HepG2 (cell line): ENCODE measurements around the gene C1QTNF9. TPM values are rescaled to one million over a fixed set of nuclear protein-coding genes. Genes with fewer than 3 reads are reported as not detected.
"Not testable (repeated sequence)": the region's sequence is repeated elsewhere in the genome, so short reads cannot be mapped to it uniquely, and the experiment has no call there.

Source experiments
- ATAC-seq: fragments of 200-7000 bp; cut with Tn5 transposase; 3 replicates; pipeline ENCODE4 v1.9.1; 2020; ENCODE audit warnings: mild to moderate bottlenecking, moderate library complexity
- BruUV-seq: library from RNA; stranded (reverse); fragments of 400-500 nt; replicated peaks from 2 replicates; lab custom pipeline; 2021; lab: Mats Ljungman, UMichigan
- CTCF ChIA-PET: fragments of 300-600 bp; formaldehyde crosslinking; extraction: SDS; loops from one replicate; lab custom pipeline; 2021; ENCODE audit warnings: low total read pairs, inconsistent platforms, low intra/inter-chr PET ratio; lab: Yijun Ruan, JAX
- POLR2A ChIA-PET: fragments of 350-600 bp; sonication (Branson Sonifier 250); formaldehyde crosslinking; loops from one replicate; lab custom pipeline; 2020; ENCODE audit warnings: antibody characterized with exemption, inconsistent platforms; lab: Yijun Ruan, JAX
- DNase-seq: peaks from one replicate; pipeline ENCODE4 v3.0.0-alpha.2; 2015; ENCODE audit warnings: low spot score
- FAIRE-seq: peaks from 3 replicates; lab custom pipeline; 2011; peaks lifted over from hg19 to GRCh38; lab: Jason Lieb, UNC
- H2AFZ ChIP-seq: one replicate; pipeline ENCODE4 v1.6.1; 2011; ENCODE audit warnings: low read length, inconsistent platforms
- H3K27ac ChIP-seq: fragments of 300-600 bp; 3 replicates; pipeline ENCODE4 v1.8.0; 2011; ENCODE audit warnings: mixed run types, mild to moderate bottlenecking, mixed read lengths, low read length, inconsistent platforms; ENCODE audit not compliant: insufficient read depth; ENCODE audit errors: extremely low read length
- H3K27me3 ChIP-seq, 2 experiments: fragments of 200-600 bp in 1 of 2; 2 replicates in 1 of 2; 3 replicates in 1 of 2; pipeline versions ENCODE4 v1.6.0 to v1.8.0; 2011; ENCODE audit warnings: low read length in 2 of 2, mild to moderate bottlenecking in 2 of 2, moderate library complexity in 2 of 2, inconsistent platforms in 1 of 2; ENCODE audit not compliant: insufficient read depth in 2 of 2, control insufficient read depth in 1 of 2
- H3K36me3 ChIP-seq, 2 experiments: fragments of 200-600 bp in 1 of 2; replicated peaks in 1 of 2; 2 replicates in 1 of 2; 3 replicates in 1 of 2; pipeline versions ENCODE4 v1.5.1 to v1.8.0; 2011; ENCODE audit warnings: low read length in 2 of 2, inconsistent platforms in 1 of 2; ENCODE audit not compliant: insufficient read depth in 2 of 2, control insufficient read depth in 1 of 2
- H3K4me1 ChIP-seq: 2 replicates; pipeline ENCODE4 v1.5.1; 2012; ENCODE audit warnings: low read length, inconsistent platforms; ENCODE audit not compliant: insufficient read depth
- H3K4me2 ChIP-seq: 2 replicates; pipeline ENCODE4 v1.6.0; 2011; ENCODE audit warnings: low read depth, low read length, inconsistent platforms
- H3K4me3 ChIP-seq, 3 experiments: fragments of 200-600 bp in 1 of 3; sonication (generic), shearing (Covaris generic) in 1 of 3; replicated peaks in 1 of 3; 2 replicates each; pipeline ENCODE4 v1.5.1; 2011 to 2016; ENCODE audit warnings: low read length in 3 of 3, inconsistent platforms in 2 of 3, low read depth in 2 of 3, mild to moderate bottlenecking in 2 of 3, control low read depth in 1 of 3, mixed read lengths in 1 of 3; ENCODE audit not compliant: insufficient read depth in 1 of 3
- H3K79me2 ChIP-seq: one replicate; pipeline ENCODE4 v1.6.1; 2011; ENCODE audit warnings: low read length, inconsistent platforms; ENCODE audit not compliant: insufficient read depth
- H3K9ac ChIP-seq: 2 replicates; pipeline ENCODE4 v1.6.0; 2011; ENCODE audit warnings: mild to moderate bottlenecking, low read depth, low read length, inconsistent platforms; ENCODE audit not compliant: insufficient read depth
- H3K9me3 ChIP-seq: 2 replicates; pipeline ENCODE4 v1.5.1; 2012; ENCODE audit warnings: mild to moderate bottlenecking, low read length
- H4K20me1 ChIP-seq: 2 replicates; pipeline ENCODE4 v1.6.0; 2011; ENCODE audit warnings: inconsistent platforms, mild to moderate bottlenecking, low read length, moderate library complexity; ENCODE audit not compliant: insufficient read depth
- BCL6 ChIP-seq: IDR thresholded peaks from 2 replicates; pipeline ENCODE4 v1.6.1; 2016; ENCODE audit warnings: missing genetic modification reagents, missing compliant biosample characterization
- DDIT3 ChIP-seq: sonication (generic); formaldehyde crosslinking; IDR thresholded peaks from 2 replicates; pipeline ENCODE4 v1.4.0; 2020; ENCODE audit warnings: mild to moderate bottlenecking, missing genetic modification reagents
- MBD4 ChIP-seq: IDR thresholded peaks from 2 replicates; pipeline ENCODE4 v1.6.1; 2012; ENCODE audit warnings: low read length, inconsistent platforms, borderline replicate concordance
- PHF5A ChIP-seq: IDR thresholded peaks from one replicate; pipeline ENCODE4 v1.6.1; 2018; ENCODE audit warnings: low read depth, missing genetic modification reagents; ENCODE audit not compliant: unreplicated experiment
- TRIM22 ChIP-seq: fragments of 450-650 bp; IDR thresholded peaks from 2 replicates; pipeline ENCODE4 v1.6.1; 2017
- ZBTB3 ChIP-seq: sonication (generic); formaldehyde crosslinking; IDR thresholded peaks from 2 replicates; pipeline ENCODE4 v1.4.0; 2020; ENCODE audit warnings: low read depth, mild to moderate bottlenecking, moderate library complexity, missing genetic modification reagents, borderline replicate concordance
- ZBTB43 ChIP-seq: sonication (generic); formaldehyde crosslinking; conservative IDR thresholded peaks from 2 replicates; pipeline ENCODE4 v1.4.0; 2020; ENCODE audit warnings: missing genetic modification reagents
- ZBTB7A ChIP-seq: sonication (generic); formaldehyde crosslinking; IDR thresholded peaks from 2 replicates; pipeline ENCODE4 v1.8.0; 2022; ENCODE audit warnings: mild to moderate bottlenecking, missing genetic modification reagents
- ZNF672 ChIP-seq: sonication (generic); formaldehyde crosslinking; IDR thresholded peaks from 2 replicates; pipeline ENCODE4 v1.8.1; 2022; ENCODE audit warnings: missing genetic modification reagents
- ZSCAN5A ChIP-seq: sonication (generic); formaldehyde crosslinking; IDR thresholded peaks from 2 replicates; pipeline ENCODE4 v1.8.0; 2022; ENCODE audit warnings: mild to moderate bottlenecking, missing genetic modification reagents, borderline replicate concordance
- WGBS: methylation state at CpG from one replicate; pipeline ENCODE4 v1.1.6; 2017; ENCODE audit warnings: low lambda C conversion rate; 5-methylcytosine and 5-hydroxymethylcytosine counted together
- in situ Hi-C: cut with HindIII; loops from 2 replicates; pipeline ENCODE4 v1.10.0; 2017; ENCODE audit warnings: low pct_unique_long_range_greater_than_20kb; ENCODE audit not compliant: extremely low pct_ligation_motif_present
- intact Hi-C: fragments of 100-400 bp; cut with micrococcal nuclease; formaldehyde crosslinking; loops from one replicate; pipeline ENCODE4 v1.10.0; 2022; ENCODE audit not compliant: unreplicated experiment
- polyA plus RNA-seq, 8 experiments: library from polyadenylated mRNA; depleted of rRNA in 3 of 8; stranded (reverse) in 7 of 8; unstranded in 1 of 8; fragments of >200 nt; fragmentation: Illumina TruSeq in 4 of 8; extraction: Trizol in 4 of 8; gene quantifications; 2 replicates each; pipeline versions ENCODE4 v1.2.1 to v1.2.3, GENCODE V29; 2011 to 2016; ENCODE audit warnings: low read depth in 4 of 8, missing spikeins in 1 of 8, mixed read lengths in 1 of 8; ENCODE audit not compliant: insufficient read depth in 1 of 8
- total RNA-seq, 5 experiments: library from RNA; depleted of rRNA; stranded (reverse); fragments of >200 nt; fragmentation: Illumina TruSeq; extraction: Trizol; gene quantifications; 2 replicates each; pipeline ENCODE4 v1.2.3, GENCODE V29; 2016; ENCODE audit warnings: low read depth in 1 of 5

C1QTNF9 gene
- total and polyA plus RNA-seq, 2 of the 13 experiments (the other 11 are each of a cell fraction or from before 2014, with no cell fraction given) = not detected

GRCh38 chr13:24356837-24357236 lies 47.5 kb downstream of the C1QTNF9 start (continued):
- TF ChIP-seq ZBTB43 (no peak), ZNF672 (CRISPR knock-in tag) (no peak), TRIM22 (0 out of 2 replicates have a peak, but pooled peaks have one; percentile 15)

- Histone ChIP-seq H3K4me3 (no peak overlapping the region), H3K36me3 (no peaks in the 10 kb centered on the region), H3K4me1 (no peaks in the 10 kb centered on the region), H3K4me2 (no peak overlapping the region), H3K27ac (no peak overlapping the region), H4K20me1 (no peaks in the 10 kb centered on the region), H2AFZ (no peak overlapping the region), H3K9ac (no peak overlapping the region), H3K79me2 (no peaks in the 10 kb centered on the region), H3K27me3 (0 out of 5 replicates have a peak, but pooled peaks cover 0 to 7% of the 10 kb centered on the region in 2 experiments), H3K9me3 (no peaks in the 10 kb centered on the region)
- ATAC-seq (no peak), DNase-seq (no peak), FAIRE-seq (no peak)
- intact Hi-C loops (loop anchor here (10.0 kb wide), 1 partner anchor 1423 kb away; no protein-coding TSS in a partner anchor), in situ Hi-C loops (loop anchor here (10.0 kb wide), 1 partner anchor 1423 kb away; no protein-coding TSS in a partner anchor)
- ChIA-PET POLR2A (no interaction called here), CTCF (no interaction called here)
- BruUV-seq = no TSS peak
- TF ChIP-seq PHF5A (CRISPR knock-in tag) (no peak), ZSCAN5A (no peak), ZBTB3 (CRISPR knock-in tag) (no peak), DDIT3 (CRISPR knock-in tag) (no peak), ZBTB7A (CRISPR knock-in tag) (no peak), BCL6 (CRISPR knock-in tag) (no peak), MBD4 (no peak)
- WGBS = 80% methylated on average over 6 of the region's 15 CpGs
Observed at GRCh38 chr13:24357756-24358155, 48.4 kb downstream of the C1QTNF9 start.

- H3K9me3 ChIP-seq, H3K79me2 ChIP-seq, H3K27ac ChIP-seq, BruUV-seq, H3K27me3 ChIP-seq, POLR2A ChIA-PET, H2AFZ ChIP-seq, H3K36me3 ChIP-seq, DNase-seq, H3K9ac ChIP-seq, ATAC-seq, H3K4me3 ChIP-seq, H4K20me1 ChIP-seq, CTCF ChIA-PET, H3K4me2 ChIP-seq, H3K4me1 ChIP-seq, FAIRE-seq: not testable (repeated sequence)
- intact Hi-C loops = loop anchor here (10.0 kb wide), 1 partner anchor 1424 kb away; no protein-coding TSS in a partner anchor
- in situ Hi-C loops = loop anchor here (10.0 kb wide), 1 partner anchor 1424 kb away; no protein-coding TSS in a partner anchor
- 46% methylated on average over 16 of the region's 16 CpGs for WGBS
Observed at GRCh38 chr13:24358836-24359235, 49.5 kb downstream of the C1QTNF9 start.
